A549 (cell line): Measurements from ENCODE around the gene PELI1.

Source experiments
- EP300 ChIP-seq, 2 experiments: fragments of >200 bp; sonication (Bioruptor Twin); formaldehyde crosslinking; IDR thresholded peaks; 2 replicates in 1 of 2; 3 replicates in 1 of 2; pipeline ENCODE4 v1.6.1; 2016 to 2017
- FOSL2 ChIP-seq, 2 experiments: fragments of 450-650 bp in 1 of 2; fragments of >200 bp in 1 of 2; sonication (Bioruptor Twin) in 1 of 2; formaldehyde crosslinking; IDR thresholded peaks; 2 replicates each; pipeline versions ENCODE4 v1.5.0 to v1.6.1; 2016 to 2020; ENCODE audit warnings: mild to moderate bottlenecking in 1 of 2, moderate library complexity in 1 of 2
- HEYL ChIP-seq: fragments of 250-450 bp; sonication (Bioruptor Pico); IDR thresholded peaks from 2 replicates; pipeline ENCODE4 v1.8.0; 2021; ENCODE audit warnings: mild to moderate bottlenecking, moderate library complexity
- NR3C1 ChIP-seq: fragments of >200 bp; sonication (Bioruptor Twin); formaldehyde crosslinking; IDR thresholded peaks from 3 replicates; pipeline ENCODE4 v1.6.1; 2017
- POLR2A ChIP-seq: IDR thresholded peaks from 2 replicates; pipeline ENCODE4 v1.6.1; 2012; ENCODE audit warnings: mild to moderate bottlenecking, low read length
- POLR2AphosphoS2 ChIP-seq: conservative IDR thresholded peaks from 2 replicates; pipeline ENCODE4 v1.6.1; 2012; ENCODE audit warnings: low read length, improper control_type of control experiment, inconsistent platforms
- RAD21 ChIP-seq, 2 experiments: fragments of >200 bp in 1 of 2; sonication (Bioruptor Twin) in 1 of 2; formaldehyde crosslinking in 1 of 2; IDR thresholded peaks in 1 of 2; conservative IDR thresholded peaks in 1 of 2; 2 replicates in 1 of 2; 3 replicates in 1 of 2; pipeline ENCODE4 v1.6.1; 2012 to 2018; ENCODE audit warnings: inconsistent platforms in 1 of 2
- RARB ChIP-seq: fragments of 250-450 bp; sonication (Bioruptor Pico); IDR thresholded peaks from 2 replicates; pipeline ENCODE4 v1.8.0; 2021; ENCODE audit warnings: mild to moderate bottlenecking, moderate library complexity
- TF ChIP-seq, protein P1 (sequence below): fragments of 200-600 bp; sonication (generic); IDR thresholded peaks from 2 replicates; pipeline ENCODE4 v1.6.1; 2016; ENCODE audit warnings: antibody characterized with exemption, mild to moderate bottlenecking, moderate library complexity
- TF ChIP-seq, protein P2 (sequence below): fragments of >200 bp; sonication (Bioruptor Twin); formaldehyde crosslinking; IDR thresholded peaks from 3 replicates; pipeline ENCODE4 v1.5.1; 2016
- TF ChIP-seq, protein P3 (sequence below): IDR thresholded peaks from 2 replicates; pipeline ENCODE4 v1.6.1; 2012
- TF ChIP-seq, protein P4 (sequence below): fragments of 250-450 bp; sonication (Bioruptor Pico); IDR thresholded peaks from 2 replicates; pipeline ENCODE4 v1.5.0; 2021; ENCODE audit warnings: mild to moderate bottlenecking, moderate library complexity, borderline replicate concordance

DNA sequence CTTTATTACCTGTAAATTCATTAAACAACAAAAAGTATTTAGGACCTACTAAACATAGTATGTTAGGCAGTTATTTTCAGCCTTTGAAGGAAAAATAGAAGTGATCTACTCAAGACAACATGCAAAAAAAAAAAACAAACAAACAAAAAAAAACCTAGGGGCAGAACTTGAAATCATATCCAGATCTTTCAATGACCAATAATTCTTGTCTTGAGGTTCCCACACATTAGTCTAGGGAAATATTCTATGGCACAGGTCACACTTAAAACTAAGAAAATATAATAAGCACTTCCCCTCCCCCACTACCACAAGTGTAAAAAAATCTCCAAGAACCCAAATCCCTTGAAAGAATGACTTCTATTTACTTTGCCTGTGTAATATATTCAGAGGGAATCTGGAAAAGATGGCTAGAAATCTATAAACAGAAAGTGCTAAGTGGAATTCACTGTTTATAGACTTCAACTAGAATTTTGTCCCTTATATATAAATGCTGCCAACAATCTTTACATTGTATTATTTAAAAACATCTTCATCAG is 3.5 kb downstream of the PELI1 start:
- TF ChIP-seq RAD21 (conservative IDR thresholded peaks at IDR 0.05 in 1 of 2, IDR thresholded peaks at IDR 0.05 in 1 of 2) (no peak), NR3C1 (no peak), HEYL (no peak), POLR2AphosphoS2 (no peak), EP300 (IDR thresholded peaks at IDR 0.05) (no peak), RARB (CRISPR knock-in tag) (no peak), POLR2A (no peak), FOSL2 (IDR thresholded peaks at IDR 0.05) (no peak), FOSL2 (CRISPR knock-in tag; IDR thresholded peaks at IDR 0.05) (no peak)
- TF ChIP-seq, protein P1, sequence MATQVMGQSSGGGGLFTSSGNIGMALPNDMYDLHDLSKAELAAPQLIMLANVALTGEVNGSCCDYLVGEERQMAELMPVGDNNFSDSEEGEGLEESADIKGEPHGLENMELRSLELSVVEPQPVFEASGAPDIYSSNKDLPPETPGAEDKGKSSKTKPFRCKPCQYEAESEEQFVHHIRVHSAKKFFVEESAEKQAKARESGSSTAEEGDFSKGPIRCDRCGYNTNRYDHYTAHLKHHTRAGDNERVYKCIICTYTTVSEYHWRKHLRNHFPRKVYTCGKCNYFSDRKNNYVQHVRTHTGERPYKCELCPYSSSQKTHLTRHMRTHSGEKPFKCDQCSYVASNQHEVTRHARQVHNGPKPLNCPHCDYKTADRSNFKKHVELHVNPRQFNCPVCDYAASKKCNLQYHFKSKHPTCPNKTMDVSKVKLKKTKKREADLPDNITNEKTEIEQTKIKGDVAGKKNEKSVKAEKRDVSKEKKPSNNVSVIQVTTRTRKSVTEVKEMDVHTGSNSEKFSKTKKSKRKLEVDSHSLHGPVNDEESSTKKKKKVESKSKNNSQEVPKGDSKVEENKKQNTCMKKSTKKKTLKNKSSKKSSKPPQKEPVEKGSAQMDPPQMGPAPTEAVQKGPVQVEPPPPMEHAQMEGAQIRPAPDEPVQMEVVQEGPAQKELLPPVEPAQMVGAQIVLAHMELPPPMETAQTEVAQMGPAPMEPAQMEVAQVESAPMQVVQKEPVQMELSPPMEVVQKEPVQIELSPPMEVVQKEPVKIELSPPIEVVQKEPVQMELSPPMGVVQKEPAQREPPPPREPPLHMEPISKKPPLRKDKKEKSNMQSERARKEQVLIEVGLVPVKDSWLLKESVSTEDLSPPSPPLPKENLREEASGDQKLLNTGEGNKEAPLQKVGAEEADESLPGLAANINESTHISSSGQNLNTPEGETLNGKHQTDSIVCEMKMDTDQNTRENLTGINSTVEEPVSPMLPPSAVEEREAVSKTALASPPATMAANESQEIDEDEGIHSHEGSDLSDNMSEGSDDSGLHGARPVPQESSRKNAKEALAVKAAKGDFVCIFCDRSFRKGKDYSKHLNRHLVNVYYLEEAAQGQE, result no peak
- TF ChIP-seq, protein P2, sequence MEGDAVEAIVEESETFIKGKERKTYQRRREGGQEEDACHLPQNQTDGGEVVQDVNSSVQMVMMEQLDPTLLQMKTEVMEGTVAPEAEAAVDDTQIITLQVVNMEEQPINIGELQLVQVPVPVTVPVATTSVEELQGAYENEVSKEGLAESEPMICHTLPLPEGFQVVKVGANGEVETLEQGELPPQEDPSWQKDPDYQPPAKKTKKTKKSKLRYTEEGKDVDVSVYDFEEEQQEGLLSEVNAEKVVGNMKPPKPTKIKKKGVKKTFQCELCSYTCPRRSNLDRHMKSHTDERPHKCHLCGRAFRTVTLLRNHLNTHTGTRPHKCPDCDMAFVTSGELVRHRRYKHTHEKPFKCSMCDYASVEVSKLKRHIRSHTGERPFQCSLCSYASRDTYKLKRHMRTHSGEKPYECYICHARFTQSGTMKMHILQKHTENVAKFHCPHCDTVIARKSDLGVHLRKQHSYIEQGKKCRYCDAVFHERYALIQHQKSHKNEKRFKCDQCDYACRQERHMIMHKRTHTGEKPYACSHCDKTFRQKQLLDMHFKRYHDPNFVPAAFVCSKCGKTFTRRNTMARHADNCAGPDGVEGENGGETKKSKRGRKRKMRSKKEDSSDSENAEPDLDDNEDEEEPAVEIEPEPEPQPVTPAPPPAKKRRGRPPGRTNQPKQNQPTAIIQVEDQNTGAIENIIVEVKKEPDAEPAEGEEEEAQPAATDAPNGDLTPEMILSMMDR, result no peak
- TF ChIP-seq, protein P3, sequence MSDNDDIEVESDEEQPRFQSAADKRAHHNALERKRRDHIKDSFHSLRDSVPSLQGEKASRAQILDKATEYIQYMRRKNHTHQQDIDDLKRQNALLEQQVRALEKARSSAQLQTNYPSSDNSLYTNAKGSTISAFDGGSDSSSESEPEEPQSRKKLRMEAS, result no peak
- TF ChIP-seq, protein P4, sequence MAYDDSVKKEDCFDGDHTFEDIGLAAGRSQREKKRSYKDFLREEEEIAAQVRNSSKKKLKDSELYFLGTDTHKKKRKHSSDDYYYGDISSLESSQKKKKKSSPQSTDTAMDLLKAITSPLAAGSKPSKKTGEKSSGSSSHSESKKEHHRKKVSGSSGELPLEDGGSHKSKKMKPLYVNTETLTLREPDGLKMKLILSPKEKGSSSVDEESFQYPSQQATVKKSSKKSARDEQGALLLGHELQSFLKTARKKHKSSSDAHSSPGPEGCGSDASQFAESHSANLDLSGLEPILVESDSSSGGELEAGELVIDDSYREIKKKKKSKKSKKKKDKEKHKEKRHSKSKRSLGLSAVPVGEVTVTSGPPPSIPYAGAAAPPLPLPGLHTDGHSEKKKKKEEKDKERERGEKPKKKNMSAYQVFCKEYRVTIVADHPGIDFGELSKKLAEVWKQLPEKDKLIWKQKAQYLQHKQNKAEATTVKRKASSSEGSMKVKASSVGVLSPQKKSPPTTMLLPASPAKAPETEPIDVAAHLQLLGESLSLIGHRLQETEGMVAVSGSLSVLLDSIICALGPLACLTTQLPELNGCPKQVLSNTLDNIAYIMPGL (CRISPR knock-in tag), result no peak
